Neural progenitor cell (in vitro differentiated cells): ENCODE measurements around the gene RERE.

ENCODE experiments used
- EZH2 ChIP-seq: fragments of 200-600 bp; sonication (generic); IDR thresholded peaks from 2 replicates; pipeline ENCODE4 v1.6.1; 2017; ENCODE audit warnings: antibody characterized with exemption, mild to moderate bottlenecking, moderate library complexity
- EZH2phosphoT487 ChIP-seq: fragments of 200-600 bp; sonication (generic); IDR thresholded peaks from 2 replicates; pipeline ENCODE4 v1.6.1; 2017; ENCODE audit warnings: antibody characterized with exemption
- TF ChIP-seq, protein P1 (sequence below): fragments of 200-600 bp; sonication (generic); IDR thresholded peaks from 2 replicates; pipeline ENCODE4 v1.5.1; 2017; ENCODE audit warnings: antibody characterized with exemption, mild to moderate bottlenecking

- TF ChIP-seq, protein P1, sequence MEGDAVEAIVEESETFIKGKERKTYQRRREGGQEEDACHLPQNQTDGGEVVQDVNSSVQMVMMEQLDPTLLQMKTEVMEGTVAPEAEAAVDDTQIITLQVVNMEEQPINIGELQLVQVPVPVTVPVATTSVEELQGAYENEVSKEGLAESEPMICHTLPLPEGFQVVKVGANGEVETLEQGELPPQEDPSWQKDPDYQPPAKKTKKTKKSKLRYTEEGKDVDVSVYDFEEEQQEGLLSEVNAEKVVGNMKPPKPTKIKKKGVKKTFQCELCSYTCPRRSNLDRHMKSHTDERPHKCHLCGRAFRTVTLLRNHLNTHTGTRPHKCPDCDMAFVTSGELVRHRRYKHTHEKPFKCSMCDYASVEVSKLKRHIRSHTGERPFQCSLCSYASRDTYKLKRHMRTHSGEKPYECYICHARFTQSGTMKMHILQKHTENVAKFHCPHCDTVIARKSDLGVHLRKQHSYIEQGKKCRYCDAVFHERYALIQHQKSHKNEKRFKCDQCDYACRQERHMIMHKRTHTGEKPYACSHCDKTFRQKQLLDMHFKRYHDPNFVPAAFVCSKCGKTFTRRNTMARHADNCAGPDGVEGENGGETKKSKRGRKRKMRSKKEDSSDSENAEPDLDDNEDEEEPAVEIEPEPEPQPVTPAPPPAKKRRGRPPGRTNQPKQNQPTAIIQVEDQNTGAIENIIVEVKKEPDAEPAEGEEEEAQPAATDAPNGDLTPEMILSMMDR: peak; percentile 19
- TF ChIP-seq EZH2phosphoT487: no peak
- TF ChIP-seq EZH2: no peak
Observed at GRCh38 chr1:8571200-8571984, 246.0 kb downstream of the RERE start.
